Measurements from ENCODE around the gene SYT17. TPM values are rescaled to one million over a fixed set of nuclear protein-coding genes. Genes with fewer than 3 reads are reported as not detected.

Gene SYT17
- total RNA-seq, 2 donors from 2014 or later: 1.8 to 1.9 TPM

GRCh38 chr16:19316846-19317245 lies 148.8 kb downstream of the SYT17 start:
- no peaks in the 10 kb centered on the region for H3K4me1 ChIP-seq (ENCODE audit: control insufficient read depth in 1 of 2, low read depth in 2 of 2)
- H3K27me3 ChIP-seq (replicated peaks; ENCODE audit: insufficient read depth): no peaks in the 10 kb centered on the region
- ATAC-seq (ENCODE audit: insufficient number of reproducible peaks, low FRiP score, low read depth) (no peak), DNase-seq (ENCODE audit: low spot score) (no peak)
- H3K36me3 ChIP-seq: no peaks in the 10 kb centered on the region
- no peak for TF ChIP-seq CTCF (IDR thresholded peaks at IDR 0.05)
- H3K27ac ChIP-seq: no peak overlapping the region
- no peak overlapping the region for H3K4me3 ChIP-seq
- H3K9me3 ChIP-seq: no peaks in the 10 kb centered on the region

Other genes starting within 250 kb of the SYT17 start
- 100 to 1,000 TPM in 1 of 2 donors, 10 to 100 TPM in 1; 69.2 to 142 TPM for gene SMG1, start 241.8 kb upstream of the SYT17 start, total RNA-seq
- under 1 TPM; 0.49 to 0.81 TPM for gene TMC7, start 184.3 kb upstream of the SYT17 start, total RNA-seq
- 10 to 100 TPM; 15.4 to 18.3 TPM for gene COQ7, start 100.6 kb upstream of the SYT17 start, total RNA-seq
- gene ITPRIPL2, start 54.3 kb upstream of the SYT17 start, total RNA-seq: 100 to 1,000 TPM; 113 to 118 TPM
- gene CLEC19A, start 117.5 kb downstream of the SYT17 start, total RNA-seq: not detected
- gene TMC5, start 249.6 kb downstream of the SYT17 start, total RNA-seq: under 1 TPM in 1 of 2 donors, not detected in 1; 0.71 TPM

Data from thoracic aorta (tissue), 2 donors.